ENCODE results near the gene ZNF800.
"Not testable (repeated sequence)": the region's sequence is repeated elsewhere in the genome, so short reads cannot be mapped to it uniquely, and the experiment has no call there.

The ZNF800 gene

GRCh38 chr7:127409629-127410028, 17.1 kb upstream of the ZNF800 start:
- H3K4me3 ChIP-seq (ENCODE audit: control insufficient read depth, low read depth, low read length), result no peak overlapping the region
- TF ChIP-seq CTCF (conservative IDR thresholded peaks at IDR 0.05; ENCODE audit: control insufficient read depth, insufficient read depth, low read depth, low read length), result no peak
- DNase-seq (ENCODE audit: low read depth), result no peak

- no peak for DNase-seq (ENCODE audit: low read depth)
- no peak for TF ChIP-seq CTCF (conservative IDR thresholded peaks at IDR 0.05; ENCODE audit: control insufficient read depth, insufficient read depth, low read depth, low read length)
- H3K4me3 ChIP-seq (ENCODE audit: control insufficient read depth, low read depth, low read length), result no peak overlapping the region
Observed at GRCh38 chr7:127404286-127405072, 12.0 kb upstream of the ZNF800 start.

DNA sequence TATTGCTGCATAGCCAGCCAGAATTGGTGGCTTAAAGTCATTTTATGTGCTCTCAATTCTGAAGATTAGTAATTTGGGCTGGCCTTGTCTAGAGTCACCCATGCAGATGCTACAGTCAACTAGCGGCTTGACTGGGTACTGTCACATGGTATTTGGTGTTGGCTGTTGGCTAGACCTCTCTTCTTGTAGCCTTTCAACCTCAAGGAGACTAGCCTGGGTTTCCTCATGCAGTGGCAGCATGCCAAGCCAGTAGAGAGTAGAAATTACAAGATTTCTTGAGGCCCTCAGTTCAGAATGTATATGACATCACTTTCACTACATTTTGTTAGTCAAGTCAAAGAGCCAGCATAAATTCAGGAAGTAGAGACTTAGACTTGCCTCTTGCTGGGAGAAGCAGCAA, 3.7 kb upstream of the ZNF800 start:
- DNase-seq (ENCODE audit: low read depth), result peak; percentile 23
- H3K4me3 ChIP-seq (ENCODE audit: control insufficient read depth, low read depth, low read length), result no peak overlapping the region
- TF ChIP-seq CTCF (conservative IDR thresholded peaks at IDR 0.05; ENCODE audit: control insufficient read depth, insufficient read depth, low read depth, low read length), result no peak

GRCh38 chr7:127395104-127395503, 2.6 kb upstream of the ZNF800 start:
- DNase-seq (ENCODE audit: low read depth), result not testable (repeated sequence)

DNA sequence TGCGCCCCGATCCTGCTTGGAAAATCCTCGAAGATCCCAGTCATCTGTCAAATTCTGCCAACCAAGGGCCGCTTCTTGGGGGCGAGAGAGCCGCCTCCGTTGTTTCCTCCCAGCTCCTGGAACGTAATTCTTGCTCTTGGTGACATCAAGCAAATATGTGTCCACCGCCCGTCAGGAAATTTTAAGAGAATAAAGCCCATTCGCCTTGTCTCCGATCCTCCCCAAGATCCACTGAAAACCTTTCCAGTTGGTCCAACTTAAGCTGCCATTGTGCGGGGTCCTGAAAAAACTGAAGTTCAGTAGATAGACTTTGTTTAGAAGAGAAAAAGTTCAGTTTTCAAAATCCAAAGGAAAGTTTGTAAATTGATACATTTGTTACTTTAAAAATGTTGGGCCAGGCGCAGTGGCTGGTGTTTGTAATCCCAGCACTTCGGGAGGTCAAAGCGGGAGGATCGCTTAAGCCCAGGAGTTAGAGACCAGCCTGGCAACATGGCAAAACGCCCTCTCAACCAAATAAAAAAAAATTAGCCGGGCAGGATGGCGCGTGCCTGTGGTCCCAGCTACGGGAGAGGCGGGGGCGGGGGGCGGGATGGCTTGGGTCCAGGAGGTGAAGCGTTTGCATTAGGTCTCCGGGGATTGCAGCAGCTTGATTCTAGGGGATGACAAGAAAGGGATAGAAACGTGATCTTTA, 1.0 kb upstream of the ZNF800 start:
- no peak for DNase-seq (ENCODE audit: low read depth)
- no peak for TF ChIP-seq CTCF (conservative IDR thresholded peaks at IDR 0.05; ENCODE audit: control insufficient read depth, insufficient read depth, low read depth, low read length)
- peak overlapping the region; percentile 63 for H3K4me3 ChIP-seq (ENCODE audit: control insufficient read depth, low read depth, low read length)

More at GRCh38 chr7:127395104-127395503, 2.6 kb upstream of the ZNF800 start:
- not testable (repeated sequence) for H3K4me3 ChIP-seq (ENCODE audit: control insufficient read depth, low read depth, low read length)

DNA sequence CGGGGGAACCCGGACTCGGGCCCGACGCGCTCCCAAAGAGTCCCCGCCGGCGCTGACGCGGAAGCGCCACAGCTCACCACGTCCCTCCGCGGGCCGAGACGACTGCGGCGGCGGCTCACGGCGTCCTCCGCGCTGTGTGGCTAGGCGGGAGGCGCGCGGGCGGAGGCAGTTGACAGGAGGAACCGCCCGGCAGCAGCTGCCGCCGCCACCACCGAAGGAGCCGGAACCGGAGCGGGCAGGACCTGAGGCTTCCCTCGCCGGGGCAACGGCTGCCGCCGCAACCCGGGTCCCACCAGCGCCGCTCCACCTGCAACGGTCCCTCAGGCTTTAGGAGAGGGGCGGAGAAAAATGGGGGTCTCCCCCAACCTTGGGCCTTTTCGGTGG, 334 bp downstream of the ZNF800 start:
- H3K4me3 ChIP-seq (ENCODE audit: control insufficient read depth, low read depth, low read length), result peak overlapping the region; percentile 83
- peak; percentile 49 for DNase-seq (ENCODE audit: low read depth)
- no peak for TF ChIP-seq CTCF (conservative IDR thresholded peaks at IDR 0.05; ENCODE audit: control insufficient read depth, insufficient read depth, low read depth, low read length)

GRCh38 chr7:127391591-127392181, 822 bp downstream of the ZNF800 start:
- no peak for TF ChIP-seq CTCF (conservative IDR thresholded peaks at IDR 0.05; ENCODE audit: control insufficient read depth, insufficient read depth, low read depth, low read length)
- DNase-seq (ENCODE audit: low read depth), result peak; percentile 21
- peak overlapping the region; percentile 83 for H3K4me3 ChIP-seq (ENCODE audit: control insufficient read depth, low read depth, low read length)

Data from fibroblast of mammary gland (primary cell).